AG20443 (cell line): ENCODE measurements around the gene LAPTM5.

Experiments
- DNase-seq: peaks from one replicate; pipeline ENCODE4 v3.0.0; 2012; ENCODE audit warnings: low spot score, mixed read lengths

Gene LAPTM5

GRCh38 chr1:30728832-30729638 lies 28.5 kb downstream of the LAPTM5 start:
- no peak for DNase-seq

- no peak for DNase-seq
Measured at GRCh38 chr1:30728340-30728739, 29.2 kb downstream of the LAPTM5 start.

GRCh38 chr1:30727824-30728223 lies 29.8 kb downstream of the LAPTM5 start:
- peak; percentile 44 for DNase-seq

- DNase-seq = no peak
Measured at GRCh38 chr1:30726773-30727684, 30.5 kb downstream of the LAPTM5 start.

- DNase-seq = no peak
Measured at GRCh38 chr1:30726236-30726635, 31.3 kb downstream of the LAPTM5 start.

- DNase-seq = no peak
Measured at GRCh38 chr1:30725450-30726095, 32.0 kb downstream of the LAPTM5 start.

- no peak for DNase-seq
Measured at GRCh38 chr1:30724655-30725421, 32.7 kb downstream of the LAPTM5 start.

- DNase-seq = no peak
Measured at GRCh38 chr1:30724175-30724574, 33.4 kb downstream of the LAPTM5 start.

- DNase-seq = no peak
Measured at GRCh38 chr1:30723331-30723755, 34.2 kb downstream of the LAPTM5 start, which contains the start of gene MATN1. MATN1 (minus strand) TSS chr1:30723585; CDS start chr1:30723551, 34 bp downstream.

GRCh38 chr1:30721812-30722537 lies 35.6 kb downstream of the LAPTM5 start:
- no peak for DNase-seq

- no peak for DNase-seq
Measured at GRCh38 chr1:30721341-30721793, 36.2 kb downstream of the LAPTM5 start.

GRCh38 chr1:30720271-30721223 lies 37.0 kb downstream of the LAPTM5 start:
- no peak for DNase-seq

- DNase-seq = no peak
Measured at GRCh38 chr1:30719406-30720270, 37.9 kb downstream of the LAPTM5 start.

GRCh38 chr1:30718636-30719405 lies 38.8 kb downstream of the LAPTM5 start:
- peak; percentile 95 for DNase-seq

GRCh38 chr1:30718091-30718635 lies 39.4 kb downstream of the LAPTM5 start:
- DNase-seq = peak; percentile 94

- no peak for DNase-seq
Measured at GRCh38 chr1:30716646-30717045, 40.9 kb downstream of the LAPTM5 start.

GRCh38 chr1:30715886-30716285 lies 41.7 kb downstream of the LAPTM5 start:
- DNase-seq = no peak
